Natural killer cell (primary cell): ENCODE measurements around the gene CACNA1C. TPM values are rescaled to one million over a fixed set of nuclear protein-coding genes. Genes with fewer than 3 reads are reported as not detected.

Experiments
- ATAC-seq, 3 donors: fragments of 150-1000 bp in 2 of 3; fragments of 200-7000 bp in 1 of 3; cut with Tn5 transposase; 1 replicate in 1 of 3; 2 replicates in 2 of 3; pipeline ENCODE4 v1.10.0; 2021; ENCODE audit warnings: mild to moderate bottlenecking in 2 of 3, moderate library complexity in 2 of 3
- DNase-seq, 2 donors: peaks; one replicate each; pipeline versions ENCODE4 v3.0.0 to v3.0.0-alpha.2; 2013 to 2021; ENCODE audit warnings: mixed read lengths in 1 of 2
- H3K27ac ChIP-seq: one replicate; pipeline ENCODE4 v1.5.1; 2013; ENCODE audit warnings: mild to moderate bottlenecking, low read length
- H3K27me3 ChIP-seq: one replicate; pipeline ENCODE4 v1.6.1; 2013; ENCODE audit warnings: low read length; ENCODE audit not compliant: control insufficient read depth, insufficient read depth
- H3K36me3 ChIP-seq: one replicate; pipeline ENCODE4 v1.6.1; 2013; ENCODE audit warnings: low read length; ENCODE audit not compliant: control insufficient read depth, insufficient read depth
- H3K4me1 ChIP-seq: one replicate; pipeline ENCODE4 v1.6.1; 2013; ENCODE audit warnings: low read length; ENCODE audit not compliant: control insufficient read depth, insufficient read depth
- H3K4me3 ChIP-seq: one replicate; pipeline ENCODE4 v1.5.1; 2013; ENCODE audit warnings: low read length
- H3K9me3 ChIP-seq: one replicate; pipeline ENCODE4 v1.6.1; 2013; ENCODE audit warnings: low read length; ENCODE audit not compliant: control insufficient read depth, insufficient read depth
- H3K27ac Mint-ChIP-seq, 2 donors: one replicate each; pipeline ENCODE4 v1.8.0; 2022; ENCODE audit warnings: mild to moderate bottlenecking in 2 of 2, mixed read lengths in 2 of 2, moderate library complexity in 1 of 2
- H3K27me3 Mint-ChIP-seq, 2 donors: one replicate each; pipeline ENCODE4 v1.8.0; 2022; ENCODE audit warnings: low read depth in 2 of 2, mixed read lengths in 2 of 2
- H3K36me3 Mint-ChIP-seq: one replicate; pipeline ENCODE4 v1.8.0; 2022; ENCODE audit warnings: mixed read lengths
- H3K4me1 Mint-ChIP-seq, 2 donors: one replicate each; pipeline ENCODE4 v1.8.0; 2022; ENCODE audit warnings: mixed read lengths in 2 of 2
- H3K4me3 Mint-ChIP-seq: one replicate; pipeline ENCODE4 v1.8.0; 2022; ENCODE audit warnings: mild to moderate bottlenecking, moderate library complexity, mixed read lengths
- H3K9me3 Mint-ChIP-seq, 2 donors: one replicate each; pipeline ENCODE4 v1.8.0; 2022; ENCODE audit warnings: mixed read lengths in 2 of 2
- CTCF ChIP-seq: fragments of 200-600 bp; IDR thresholded peaks from one replicate; pipeline ENCODE4 v1.8.0; 2022; ENCODE audit warnings: antibody characterized with exemption
- WGBS: methylation state at CpG from one replicate; pipeline ENCODE4 v1.1.7; 2013; ENCODE audit warnings: missing lambda C conversion rate; ENCODE audit not compliant: insufficient coverage; 5-methylcytosine and 5-hydroxymethylcytosine counted together
- intact Hi-C: fragments of 100-400 bp; cut with micrococcal nuclease; formaldehyde crosslinking; loops from one replicate; pipeline ENCODE4 v1.14.2; 2022
- total RNA-seq, 4 donors: library from RNA; stranded (reverse); fragments of 120-200 nt in 1 of 4; gene quantifications; one replicate each; pipeline versions ENCODE4 v1.2.3 to v1.2.4, GENCODE V29; 2013 to 2022

CACNA1C gene
- total RNA-seq, 3 donors from 2014 or later (not counting 1 experiment from before 2014, with no cell fraction given): 0.07 to 0.35 (median 0.08) TPM

GRCh38 chr12:2320841-2321240 lies 268.1 kb downstream of the CACNA1C start:
- no peak for ATAC-seq
- intact Hi-C loops: no loop called here
- H3K36me3 Mint-ChIP-seq: no peaks in the 10 kb centered on the region

DNA sequence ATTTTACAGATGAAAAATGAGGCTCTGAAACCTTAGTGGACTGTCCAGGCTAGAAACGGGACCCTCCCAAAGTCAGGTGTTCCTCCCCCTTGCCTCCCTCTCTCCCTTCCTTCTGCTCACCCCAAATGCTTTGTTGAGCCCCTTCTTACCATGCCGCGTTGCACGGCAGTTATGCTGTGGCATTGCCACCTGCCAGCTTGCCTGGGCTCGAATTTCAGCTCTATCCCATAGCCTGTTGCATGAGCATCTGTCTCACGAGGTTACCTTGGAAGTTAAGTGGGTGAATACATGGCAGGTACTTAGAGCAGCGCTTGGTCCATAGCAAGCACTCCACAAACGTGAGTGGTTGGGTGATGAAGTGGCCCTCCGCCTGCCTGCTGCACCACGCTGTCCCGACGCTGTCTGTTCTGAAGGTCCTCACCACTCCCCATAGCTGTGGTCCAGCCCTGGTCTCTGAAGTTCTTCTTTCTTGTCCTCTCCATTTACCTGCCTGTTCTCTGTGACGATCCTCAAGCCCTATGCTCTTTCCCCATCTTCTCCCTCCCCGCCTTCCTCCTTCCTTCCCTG lies 269.9 kb downstream of the CACNA1C start:
- DNase-seq (no peak), ATAC-seq (no peak)
- Mint-ChIP-seq H3K27ac (no peak overlapping the region), H3K9me3 (no peaks in the 10 kb centered on the region), H3K27me3 (peaks cover 10 to 12% of the 10 kb centered on the region in 2 donors), H3K4me1 (no peaks in the 10 kb centered on the region), H3K4me3 (no peak overlapping the region), H3K36me3 (no peaks in the 10 kb centered on the region)
- no peak overlapping the region for H3K27ac ChIP-seq
- H3K9me3 ChIP-seq: no peaks in the 10 kb centered on the region
- no peaks in the 10 kb centered on the region for H3K36me3 ChIP-seq
- no peak overlapping the region for H3K4me3 ChIP-seq
- intact Hi-C loops: no loop called here
- TF ChIP-seq CTCF: no peak
- H3K27me3 ChIP-seq: no peaks in the 10 kb centered on the region
- 79% methylated on average over 14 of the region's 14 CpGs for WGBS
- H3K4me1 ChIP-seq: no peaks in the 10 kb centered on the region

More at GRCh38 chr12:2320841-2321240, 268.1 kb downstream of the CACNA1C start:
- H3K27me3 ChIP-seq: no peaks in the 10 kb centered on the region
- no peak for TF ChIP-seq CTCF
- no peak overlapping the region for H3K4me3 ChIP-seq
- no peak for DNase-seq
- Mint-ChIP-seq H3K27ac (no peak overlapping the region), H3K27me3 (peaks cover 9 to 10% of the 10 kb centered on the region in 2 donors), H3K9me3 (no peaks in the 10 kb centered on the region), H3K4me3 (no peak overlapping the region), H3K4me1 (no peaks in the 10 kb centered on the region)
- no peaks in the 10 kb centered on the region for H3K36me3 ChIP-seq
- no peaks in the 10 kb centered on the region for H3K9me3 ChIP-seq
- no peaks in the 10 kb centered on the region for H3K4me1 ChIP-seq
- H3K27ac ChIP-seq: no peak overlapping the region
- WGBS: 86% methylated on average over 4 of the region's 4 CpGs

DNA sequence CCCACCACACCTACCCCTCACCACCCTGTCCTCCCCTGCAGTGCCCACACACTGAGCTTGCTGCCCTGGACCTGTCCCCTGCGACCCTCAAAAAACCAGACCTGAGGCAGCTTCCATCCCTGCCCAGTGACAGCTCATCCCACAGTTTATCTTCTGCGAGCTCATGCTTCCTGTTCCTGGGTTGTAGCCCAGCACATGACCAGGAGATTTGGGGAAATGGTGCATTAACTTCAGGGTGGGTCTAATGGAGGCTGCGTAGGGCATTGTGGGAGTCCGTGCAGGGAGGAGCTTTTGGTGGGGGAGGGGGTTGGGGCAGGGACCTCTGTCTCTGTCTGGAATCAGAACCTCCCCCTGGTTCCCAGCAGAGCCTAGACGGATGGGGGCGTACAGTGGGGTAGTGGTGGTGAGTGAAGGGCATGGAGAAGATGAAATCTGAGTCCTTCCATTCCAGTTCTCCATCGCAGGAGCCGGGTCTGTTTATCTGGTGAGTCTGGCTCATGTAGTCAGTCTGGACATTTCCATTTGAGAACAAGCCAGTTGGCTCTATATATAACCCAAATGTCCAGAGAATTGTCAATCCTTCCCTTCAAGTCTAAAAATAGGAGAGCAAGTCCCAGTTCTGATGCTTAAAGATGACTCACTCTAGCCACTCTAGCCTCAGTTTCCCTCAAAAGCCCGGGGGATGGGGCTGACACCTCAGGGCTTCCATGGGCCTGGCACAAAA lies 270.9 kb downstream of the CACNA1C start:
- H3K4me1 ChIP-seq: no peaks in the 10 kb centered on the region
- DNase-seq (no peak), ATAC-seq (no peak)
- peaks cover 10 to 12% of the 10 kb centered on the region in 2 donors for H3K27me3 Mint-ChIP-seq
- H3K4me3 Mint-ChIP-seq: no peak overlapping the region
- intact Hi-C loops: no loop called here
- H3K27me3 ChIP-seq: no peaks in the 10 kb centered on the region
- H3K4me1 Mint-ChIP-seq: no peaks in the 10 kb centered on the region
- H3K9me3 ChIP-seq: no peaks in the 10 kb centered on the region
- H3K9me3 Mint-ChIP-seq: no peaks in the 10 kb centered on the region
- no peak overlapping the region for H3K27ac Mint-ChIP-seq
- no peaks in the 10 kb centered on the region for H3K36me3 Mint-ChIP-seq
- H3K4me3 ChIP-seq: no peak overlapping the region
- WGBS: 75% methylated on average over 9 of the region's 9 CpGs
- no peak for TF ChIP-seq CTCF
- no peaks in the 10 kb centered on the region for H3K36me3 ChIP-seq
- no peak overlapping the region for H3K27ac ChIP-seq
